ENCODE measurements around the gene SHISAL2A.

SHISAL2A gene

DNA sequence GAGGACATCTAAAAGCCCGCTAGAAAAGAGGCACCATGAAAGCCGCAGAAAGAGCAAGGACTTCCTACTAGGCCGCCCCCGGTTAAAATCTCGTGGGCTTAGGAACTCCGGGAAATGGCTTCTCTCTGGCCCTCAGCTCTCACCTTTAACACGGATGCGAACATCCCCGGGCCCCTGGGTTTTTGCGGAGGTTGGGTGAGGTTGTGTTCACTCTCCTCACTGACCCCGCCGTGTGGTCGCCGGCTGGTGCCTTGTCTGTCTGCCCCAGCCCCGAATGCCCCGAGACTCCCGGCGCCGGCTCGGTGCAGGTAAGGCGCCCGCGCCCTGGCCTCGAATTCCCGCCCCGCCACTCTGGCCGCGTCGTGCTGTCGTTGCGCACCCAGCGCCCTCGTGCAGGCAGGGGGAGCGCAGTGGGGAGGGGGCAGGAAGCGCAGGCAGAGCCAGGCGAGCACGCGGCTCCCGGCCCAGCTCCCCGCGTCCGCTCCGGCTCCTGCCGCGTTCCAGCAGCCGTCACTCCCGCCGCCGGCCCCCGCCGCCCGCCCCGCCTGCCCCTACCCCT lies at the start of gene SHISAL2A:
SHISAL2A (plus strand) TSS at position 437 of the 559 bp plus-strand sequence. CDS start 326 bp downstream, outside the sequence.
- no peak for DNase-seq (ENCODE audit: low read depth)

GRCh38 chr1:52585474-52585873 lies 47.5 kb upstream of the SHISAL2A start:
- DNase-seq (ENCODE audit: low read depth) = no peak

- no peak for DNase-seq (ENCODE audit: low read depth)
These were observed 44.9 kb upstream of the SHISAL2A start for GRCh38 chr1:52588027-52588426.

DNA sequence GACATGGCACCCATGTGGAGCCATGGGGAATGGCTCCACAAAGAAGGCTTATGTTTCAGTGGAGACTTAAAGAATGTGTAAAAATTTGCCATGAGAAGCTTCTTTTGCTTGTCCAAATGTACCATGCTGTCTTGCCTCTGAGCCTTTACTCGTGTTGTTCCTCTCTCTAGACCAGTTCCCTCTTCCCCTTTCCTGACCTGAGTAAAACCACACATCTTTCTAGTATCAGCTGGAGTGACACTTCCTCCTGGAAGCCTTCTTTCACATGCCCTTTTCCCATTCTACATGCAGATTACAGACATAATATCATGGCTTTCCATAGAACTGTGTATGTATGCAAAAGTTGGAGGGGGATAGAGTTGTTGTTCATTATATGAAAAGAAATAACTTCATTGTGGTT lies 44.4 kb upstream of the SHISAL2A start:
- no peak for DNase-seq (ENCODE audit: low read depth)

DNA sequence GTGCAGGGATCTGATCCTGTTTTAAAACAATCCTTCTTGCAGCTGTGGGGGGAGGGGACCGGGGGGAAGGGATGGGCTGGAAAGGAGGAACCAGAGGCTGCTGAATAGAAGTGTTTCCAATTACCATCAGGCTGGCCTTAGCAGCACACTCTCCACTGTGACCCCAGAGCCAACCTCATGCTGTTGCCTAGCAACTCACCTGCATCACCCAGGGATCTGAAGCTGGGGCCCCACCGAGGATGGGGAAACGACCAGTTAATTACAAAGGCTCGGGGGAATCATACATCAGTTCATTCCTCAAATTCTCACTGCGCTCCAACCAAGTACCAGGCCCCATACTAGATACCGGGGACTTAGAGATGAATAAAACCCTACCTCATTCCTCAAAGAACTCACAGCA lies 42.7 kb upstream of the SHISAL2A start:
- DNase-seq (ENCODE audit: low read depth) = no peak

DNA sequence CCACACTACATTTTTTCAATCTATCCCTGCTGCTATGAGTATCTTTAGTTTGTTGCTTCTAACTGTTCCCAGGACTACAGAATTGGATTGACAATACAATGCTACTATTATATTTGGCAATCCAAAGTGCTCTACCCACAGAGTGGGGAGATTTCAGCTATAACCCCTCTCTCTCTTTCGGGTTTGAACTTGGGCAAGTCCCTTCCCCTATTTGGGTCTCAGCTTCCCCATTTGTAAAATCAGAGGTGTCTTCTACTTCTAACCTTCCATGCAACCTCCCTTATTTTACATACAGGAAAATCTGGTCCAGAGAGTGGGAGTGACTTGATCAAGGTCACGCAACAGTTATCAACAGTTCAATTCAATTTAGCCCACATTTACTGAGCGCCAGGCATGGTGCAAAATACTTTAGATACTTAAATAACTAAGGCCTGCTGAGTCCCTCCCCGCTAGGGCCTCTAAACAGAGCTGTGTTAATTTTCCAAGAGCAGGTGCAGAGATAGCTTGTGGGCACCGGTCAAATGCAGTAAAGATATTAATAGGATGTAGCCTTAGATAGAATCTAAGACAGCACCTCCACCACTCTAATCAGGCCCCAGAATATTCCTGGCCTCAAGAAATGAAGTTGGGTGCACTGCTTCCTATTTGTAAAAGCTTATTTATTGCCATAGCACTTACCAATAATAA lies 40.2 kb upstream of the SHISAL2A start:
- DNase-seq (ENCODE audit: low read depth) = no peak

DNA sequence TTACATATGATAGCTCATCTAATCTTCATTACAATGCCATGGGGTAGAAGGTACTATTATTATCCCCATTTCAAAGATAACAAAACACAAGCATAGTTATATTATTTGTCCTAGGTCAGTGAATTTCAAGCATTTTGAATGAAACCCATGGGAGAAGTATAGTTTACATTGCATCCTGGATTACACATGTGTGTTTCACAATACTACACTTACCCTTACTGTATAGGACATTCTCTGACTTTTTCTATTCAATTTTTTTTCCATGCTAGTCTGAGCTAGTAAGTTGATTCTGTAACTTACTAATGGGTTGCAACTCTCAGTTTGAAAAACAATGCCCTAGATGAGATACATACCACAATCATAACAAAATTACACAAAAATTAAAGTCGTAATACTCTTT lies 39.5 kb upstream of the SHISAL2A start:
- DNase-seq (ENCODE audit: low read depth) = no peak

DNA sequence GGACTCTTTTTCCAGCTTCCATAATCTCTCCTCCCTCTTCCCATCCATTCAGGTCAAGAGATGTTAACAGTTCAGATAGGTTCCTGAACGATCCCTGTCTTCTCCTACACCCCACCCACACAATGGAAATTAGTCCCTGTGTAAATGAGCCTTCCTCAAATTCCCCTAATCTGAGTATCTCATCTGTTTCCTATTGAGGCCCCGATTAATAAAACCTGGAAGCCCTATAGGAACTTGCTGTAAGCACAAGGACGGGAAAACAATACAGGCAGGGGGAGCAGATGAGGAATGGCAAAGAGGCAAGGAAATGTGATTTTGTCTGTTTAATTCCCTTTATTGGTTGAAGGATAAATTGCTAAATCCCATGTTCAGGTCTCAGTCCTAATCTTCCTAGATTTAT lies 37.9 kb upstream of the SHISAL2A start:
- no peak for DNase-seq (ENCODE audit: low read depth)

DNA sequence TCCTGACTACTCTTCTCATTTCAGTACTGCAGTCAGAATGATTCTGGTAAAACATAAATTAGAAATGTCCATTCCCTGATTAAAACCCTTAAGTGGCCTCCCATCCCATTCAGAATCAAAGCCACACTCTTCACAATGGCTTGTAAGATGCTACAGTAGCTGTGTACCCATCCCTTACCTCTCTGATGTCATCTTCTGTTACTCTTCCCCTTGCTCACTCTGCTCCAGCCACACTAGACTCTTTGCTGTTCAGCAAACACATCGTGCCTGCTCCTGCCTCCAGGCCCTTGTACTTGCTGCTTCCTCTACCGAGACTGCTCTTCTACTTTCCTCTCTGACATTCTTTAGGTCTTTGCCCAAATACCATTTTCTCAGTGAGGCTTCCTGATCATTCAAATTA lies 35.1 kb upstream of the SHISAL2A start:
- no peak for DNase-seq (ENCODE audit: low read depth)

- DNase-seq (ENCODE audit: low read depth) = no peak
These were observed 34.2 kb upstream of the SHISAL2A start for GRCh38 chr1:52598729-52599128.

GRCh38 chr1:52599236-52599635 lies 33.7 kb upstream of the SHISAL2A start:
- no peak for DNase-seq (ENCODE audit: low read depth)

DNA sequence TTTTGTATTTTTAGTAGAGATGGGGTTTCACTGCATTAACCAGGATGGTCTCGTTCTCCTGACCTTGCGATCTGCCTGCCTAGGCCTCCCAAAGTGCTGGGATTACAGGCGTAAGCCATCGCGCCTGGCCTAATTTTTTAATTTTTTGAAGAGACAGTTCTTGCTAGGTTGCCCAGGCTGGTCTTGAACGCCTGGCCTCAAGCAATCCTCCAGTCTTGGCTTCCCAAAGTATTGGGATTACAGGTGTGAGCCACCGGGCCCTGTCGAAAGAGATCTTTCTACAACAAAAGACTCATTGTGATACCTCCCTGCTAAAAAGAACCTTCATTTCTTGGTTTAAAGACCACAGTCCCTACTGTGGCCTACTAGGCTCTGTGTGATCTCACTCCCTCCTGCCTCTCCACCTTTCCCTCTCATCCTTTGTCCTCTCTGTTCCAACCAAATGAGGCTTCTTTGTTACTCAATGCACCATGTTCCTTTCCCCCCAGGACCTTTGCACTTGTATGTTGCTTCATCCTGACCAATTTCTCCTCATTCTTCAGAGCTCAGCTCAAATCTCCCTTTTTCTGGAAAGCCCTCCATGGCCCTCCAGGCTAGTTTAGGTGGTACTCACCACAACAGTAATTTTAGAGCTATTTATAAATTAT lies 32.3 kb upstream of the SHISAL2A start:
- DNase-seq (ENCODE audit: low read depth) = no peak

GRCh38 chr1:52601519-52601918 lies 31.4 kb upstream of the SHISAL2A start:
- no peak for DNase-seq (ENCODE audit: low read depth)

- no peak for DNase-seq (ENCODE audit: low read depth)
These were observed 30.7 kb upstream of the SHISAL2A start, which contains the start of gene GPX7 for GRCh38 chr1:52601991-52602855. TSS of gene GPX7 (plus strand) at chr1:52602371. CDS start at chr1:52602410, 39 bp downstream.

DNA sequence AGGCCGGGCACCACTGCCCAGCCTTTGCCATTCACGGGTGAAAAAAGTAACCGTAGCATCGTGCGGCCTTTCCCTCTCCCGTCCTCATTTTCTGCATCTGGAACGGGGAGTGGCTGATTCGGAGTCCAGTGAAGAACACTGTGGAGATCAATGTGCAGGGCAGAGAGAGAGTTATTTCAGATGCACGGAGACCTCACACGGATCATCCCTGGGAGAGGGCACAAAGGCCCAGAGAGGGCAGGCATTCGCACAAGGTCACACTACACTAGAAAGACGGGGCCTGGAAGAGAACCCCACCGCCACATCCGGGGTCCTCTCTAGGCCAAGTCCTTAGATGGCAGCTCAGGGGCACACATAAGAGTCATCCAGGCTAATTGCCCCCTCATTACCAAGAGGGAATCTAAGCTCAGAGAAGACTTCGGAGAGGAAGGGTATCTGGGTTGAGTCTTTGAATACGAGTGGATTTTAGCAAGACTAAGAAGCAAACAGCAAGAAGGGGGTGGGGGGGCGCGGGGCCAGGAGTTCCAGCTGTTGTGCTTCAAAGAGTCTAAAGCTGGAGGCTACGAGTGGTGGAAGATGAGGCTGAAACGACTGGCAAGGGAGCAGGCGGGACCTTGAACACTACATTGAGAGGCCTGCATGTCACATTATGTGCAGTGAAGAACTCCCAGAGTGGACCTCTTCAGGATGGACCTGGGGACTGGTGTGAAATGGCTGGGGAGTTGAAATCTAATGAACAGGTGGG lies 29.9 kb upstream of the SHISAL2A start:
- DNase-seq (ENCODE audit: low read depth) = no peak

DNA sequence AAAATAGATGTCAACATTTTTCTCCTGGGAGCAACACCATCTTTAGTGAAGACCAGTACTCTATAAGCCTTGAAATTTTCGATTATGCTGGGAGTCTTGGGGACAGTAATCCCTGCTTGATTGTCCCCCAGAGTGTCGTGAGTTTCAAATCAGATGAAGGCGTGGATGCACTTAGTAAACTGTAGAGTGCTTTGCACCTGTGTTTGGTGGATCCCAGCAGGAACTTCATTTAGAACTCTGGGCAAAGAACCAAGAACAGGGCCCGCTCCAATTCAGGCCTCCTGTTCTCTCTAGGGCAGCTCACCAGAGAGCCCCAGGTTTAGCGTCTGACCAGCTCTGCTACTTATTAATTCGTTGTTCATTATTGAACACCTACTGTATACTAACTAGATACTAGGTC lies 29.3 kb upstream of the SHISAL2A start:
- DNase-seq (ENCODE audit: low read depth) = no peak

GRCh38 chr1:52604063-52604770 lies 28.8 kb upstream of the SHISAL2A start:
- DNase-seq (ENCODE audit: low read depth) = no peak

- peak; percentile 70 for DNase-seq (ENCODE audit: low read depth)
These were observed 19.2 kb upstream of the SHISAL2A start for GRCh38 chr1:52613636-52614373.

DNA sequence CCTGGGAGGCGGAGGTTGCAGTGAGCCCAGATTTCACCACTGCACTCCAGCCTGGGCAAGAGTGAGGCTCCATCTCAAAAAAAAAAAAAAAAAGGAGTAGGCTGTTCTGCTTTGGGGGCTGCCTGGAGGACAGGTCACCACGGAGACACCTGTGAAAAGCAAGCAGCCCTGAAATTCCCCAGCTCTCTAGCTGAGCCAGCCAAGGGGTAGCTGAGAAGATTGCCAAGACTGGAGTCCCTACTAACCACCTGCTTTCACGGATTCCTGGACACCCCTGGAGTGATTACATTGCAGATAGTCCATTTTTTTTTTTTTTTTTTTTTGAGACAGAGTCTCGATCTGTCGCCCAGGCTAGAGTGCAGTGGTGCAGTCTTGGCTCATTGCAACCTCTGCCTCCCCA lies 18.3 kb upstream of the SHISAL2A start:
- no peak for DNase-seq (ENCODE audit: low read depth)

GRCh38 chr1:52615489-52616042 lies 17.4 kb upstream of the SHISAL2A start:
- DNase-seq (ENCODE audit: low read depth) = no peak

Data from CMK (cell line).